Suprapubic skin (tissue), 4 donors: ENCODE results near the gene MORN5. TPM values are rescaled to one million over a fixed set of nuclear protein-coding genes. Genes with fewer than 3 reads are reported as not detected.

Experiments
- DNase-seq, 2 donors: peaks; one replicate each; pipeline ENCODE4 v3.0.0-alpha.2; 2019; ENCODE audit warnings: low spot score in 2 of 2
- H3K27ac ChIP-seq: fragments of 200-600 bp; sonication (generic); one replicate; pipeline ENCODE4 v1.5.1; 2019
- H3K27me3 ChIP-seq: fragments of 200-600 bp; sonication (generic); one replicate; pipeline ENCODE4 v1.5.1; 2019
- H3K36me3 ChIP-seq: fragments of 200-600 bp; sonication (generic); one replicate; pipeline ENCODE4 v1.5.1; 2019
- H3K4me1 ChIP-seq: fragments of 200-600 bp; sonication (generic); one replicate; pipeline ENCODE4 v1.5.1; 2019
- H3K4me3 ChIP-seq: fragments of 200-600 bp; sonication (generic); one replicate; pipeline ENCODE4 v1.5.1; 2019; ENCODE audit warnings: mild to moderate bottlenecking
- H3K9me3 ChIP-seq: fragments of 200-600 bp; sonication (generic); one replicate; pipeline ENCODE4 v1.5.1; 2019
- CTCF ChIP-seq, 2 donors: fragments of 200-600 bp in 1 of 2; fragments of 450-650 bp in 1 of 2; sonication (generic) in 1 of 2; IDR thresholded peaks; one replicate each; pipeline ENCODE4 v1.5.1; 2016 to 2019; ENCODE audit warnings: antibody characterized with exemption in 2 of 2, mild to moderate bottlenecking in 1 of 2, moderate library complexity in 1 of 2
- EP300 ChIP-seq: sonication (generic); formaldehyde crosslinking; IDR thresholded peaks from one replicate; pipeline ENCODE4 v1.6.1; 2017; ENCODE audit warnings: antibody characterized with exemption
- POLR2A ChIP-seq, 2 donors: fragments of 450-650 bp; IDR thresholded peaks; one replicate each; pipeline ENCODE4 v1.6.1; 2017; ENCODE audit warnings: antibody characterized with exemption in 2 of 2, mild to moderate bottlenecking in 2 of 2, moderate library complexity in 2 of 2
- POLR2AphosphoS5 ChIP-seq, 3 donors: sonication (generic); formaldehyde crosslinking; IDR thresholded peaks; one replicate each; pipeline ENCODE4 v1.6.1; 2017; ENCODE audit warnings: antibody characterized with exemption in 3 of 3
- WGBS: methylation state at CpG from one replicate; pipeline ENCODE4 v1.1.5; 2018; 5-methylcytosine and 5-hydroxymethylcytosine counted together
- total RNA-seq, 4 donors: library from RNA; depleted of rRNA; stranded (reverse); fragments of >200 nt; gene quantifications; one replicate each; pipeline ENCODE4 v1.1.0, GENCODE V29; 2016

MORN5 gene
- total RNA-seq, 4 donors from 2014 or later, result not detected

GRCh38 chr9:122125509-122126330 is 34.0 kb upstream of the MORN5 start:
- TF ChIP-seq POLR2A (IDR thresholded peaks at IDR 0.05), result no peak
- TF ChIP-seq POLR2AphosphoS5 (IDR thresholded peaks at IDR 0.05), result no peak
- no peak for TF ChIP-seq EP300
- no peak for TF ChIP-seq CTCF (IDR thresholded peaks at IDR 0.05)
- Histone ChIP-seq H3K4me1 (peaks cover 19% of the 10 kb centered on the region), H3K4me3 (no peak overlapping the region), H3K27me3 (peaks cover 33% of the 10 kb centered on the region), H3K27ac (no peak overlapping the region), H3K36me3 (no peaks in the 10 kb centered on the region), H3K9me3 (no peaks in the 10 kb centered on the region)
- 32% methylated on average over 20 of the region's 21 CpGs for WGBS
- DNase-seq, result no peak

GRCh38 chr9:122126331-122127261 is 33.1 kb upstream of the MORN5 start:
- H3K9me3 ChIP-seq, result no peaks in the 10 kb centered on the region
- no peaks in the 10 kb centered on the region for H3K36me3 ChIP-seq
- H3K27me3 ChIP-seq, result peaks cover 33% of the 10 kb centered on the region
- TF ChIP-seq EP300 (no peak), CTCF (IDR thresholded peaks at IDR 0.05) (no peak), POLR2A (IDR thresholded peaks at IDR 0.05) (no peak), POLR2AphosphoS5 (IDR thresholded peaks at IDR 0.05) (no peak)
- WGBS, result 22% methylated on average over 57 of the region's 64 CpGs
- peaks cover 21% of the 10 kb centered on the region for H3K4me1 ChIP-seq
- DNase-seq, result no peak
- H3K4me3 ChIP-seq, result peak overlapping the region; percentile 33
- H3K27ac ChIP-seq, result no peak overlapping the region

DNA sequence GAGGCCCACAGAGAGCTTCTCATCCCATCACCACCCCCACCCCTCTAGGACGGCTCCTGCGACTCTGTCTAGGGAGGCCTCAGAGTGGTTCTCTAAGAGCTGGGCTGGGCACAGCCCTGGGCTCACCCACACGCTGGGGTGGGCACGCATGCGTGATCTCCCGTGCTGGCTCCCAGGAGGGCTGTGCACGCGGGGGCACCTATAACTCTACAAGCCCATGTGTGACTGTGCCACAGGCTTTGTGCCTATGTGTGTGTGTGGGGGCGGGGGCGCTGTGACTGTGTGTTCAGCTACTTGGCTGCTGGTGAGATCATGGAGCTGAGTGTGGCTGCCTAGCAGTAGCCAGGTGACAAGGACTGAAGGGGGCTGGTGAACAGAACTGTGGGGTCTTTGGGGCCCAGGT is 32.3 kb upstream of the MORN5 start:
- Histone ChIP-seq H3K9me3 (no peaks in the 10 kb centered on the region), H3K4me3 (no peak overlapping the region), H3K27ac (no peak overlapping the region), H3K4me1 (peaks cover 23% of the 10 kb centered on the region), H3K27me3 (peaks cover 33% of the 10 kb centered on the region), H3K36me3 (no peaks in the 10 kb centered on the region)
- WGBS, result 100% methylated on average over 2 of the region's 10 CpGs
- no peak for DNase-seq
- TF ChIP-seq EP300 (no peak), POLR2AphosphoS5 (IDR thresholded peaks at IDR 0.05) (no peak), CTCF (IDR thresholded peaks at IDR 0.05) (no peak), POLR2A (IDR thresholded peaks at IDR 0.05) (no peak)

GRCh38 chr9:122128007-122128968 is 31.4 kb upstream of the MORN5 start:
- peaks cover 33% of the 10 kb centered on the region for H3K27me3 ChIP-seq
- H3K27ac ChIP-seq, result no peak overlapping the region
- peaks cover 20% of the 10 kb centered on the region for H3K4me1 ChIP-seq
- TF ChIP-seq POLR2A (IDR thresholded peaks at IDR 0.05) (no peak), CTCF (IDR thresholded peaks at IDR 0.05) (no peak)
- WGBS, result 79% methylated on average over 17 of the region's 24 CpGs
- no peak overlapping the region for H3K4me3 ChIP-seq
- no peaks in the 10 kb centered on the region for H3K9me3 ChIP-seq
- peak in 1 of 2 donors; percentile 45 for DNase-seq
- H3K36me3 ChIP-seq, result no peaks in the 10 kb centered on the region
